ENCODE measurements around the gene HRH2. TPM values are rescaled to one million over a fixed set of nuclear protein-coding genes. Genes with fewer than 3 reads are reported as not detected.

HRH2 gene
- total and polyA plus RNA-seq, 2 experiments from 2014 or later: 12.7 to 23.3 TPM

DNA sequence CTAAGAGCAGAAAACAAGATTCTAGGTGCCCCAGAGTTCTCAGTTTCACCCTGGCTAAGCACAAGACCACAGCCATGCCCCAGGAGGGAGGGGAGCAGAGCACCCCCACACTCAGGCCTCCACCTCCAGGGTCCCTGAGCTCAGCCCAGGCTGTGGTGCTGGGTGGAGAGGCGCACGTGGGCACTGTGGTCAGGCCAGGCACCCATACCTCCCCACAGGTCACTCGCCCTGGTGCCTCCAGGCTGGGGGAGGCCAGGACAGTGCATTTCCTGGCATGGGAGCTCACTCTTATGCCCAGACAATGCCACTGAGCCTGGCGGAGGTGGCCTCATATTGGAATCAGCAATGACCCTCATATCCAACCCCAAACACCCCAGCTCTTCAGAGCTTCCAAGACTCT lies 78.8 kb downstream of the HRH2 start:
- Histone ChIP-seq H3K27me3 (no peaks in the 10 kb centered on the region), H3K4me1 (ENCODE audit: low read depth) (no peaks in the 10 kb centered on the region), H3K27ac (no peak overlapping the region), H3K4me3 (no peak overlapping the region), H3K36me3 (no peaks in the 10 kb centered on the region), H3K9me3 (ENCODE audit: low read depth) (no peaks in the 10 kb centered on the region)
- no peak for DNase-seq (ENCODE audit: low read depth in 1 of 2, low spot score in 1 of 2)
- no peak for TF ChIP-seq CTCF (IDR thresholded peaks at IDR 0.05; ENCODE audit: low read depth, low read length)

DNA sequence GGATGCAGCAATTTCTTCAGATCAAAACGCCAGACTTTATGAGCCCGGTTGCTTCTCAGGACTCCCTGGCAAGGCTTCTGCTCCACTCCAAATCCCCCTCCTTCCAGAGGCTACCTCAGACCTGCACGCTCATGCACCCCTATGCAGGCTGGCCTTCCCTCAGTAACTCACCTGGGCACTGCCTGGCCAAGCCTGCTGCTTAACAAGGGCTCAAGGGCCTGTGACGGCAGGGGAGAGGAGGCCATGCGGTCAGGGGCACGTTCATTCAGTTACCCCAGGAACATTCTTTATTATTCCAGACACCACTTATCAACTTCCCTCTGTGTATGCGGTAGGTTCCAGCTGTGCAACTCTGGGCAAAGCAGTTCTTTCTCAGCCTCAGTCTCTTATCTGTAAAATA lies 79.6 kb downstream of the HRH2 start:
- no peak for TF ChIP-seq CTCF (IDR thresholded peaks at IDR 0.05; ENCODE audit: low read depth, low read length)
- Histone ChIP-seq H3K4me1 (ENCODE audit: low read depth) (no peaks in the 10 kb centered on the region), H3K27me3 (no peaks in the 10 kb centered on the region), H3K36me3 (no peaks in the 10 kb centered on the region), H3K27ac (no peak overlapping the region), H3K4me3 (no peak overlapping the region), H3K9me3 (ENCODE audit: low read depth) (no peaks in the 10 kb centered on the region)
- DNase-seq (ENCODE audit: low read depth in 1 of 2, low spot score in 1 of 2): no peak

DNA sequence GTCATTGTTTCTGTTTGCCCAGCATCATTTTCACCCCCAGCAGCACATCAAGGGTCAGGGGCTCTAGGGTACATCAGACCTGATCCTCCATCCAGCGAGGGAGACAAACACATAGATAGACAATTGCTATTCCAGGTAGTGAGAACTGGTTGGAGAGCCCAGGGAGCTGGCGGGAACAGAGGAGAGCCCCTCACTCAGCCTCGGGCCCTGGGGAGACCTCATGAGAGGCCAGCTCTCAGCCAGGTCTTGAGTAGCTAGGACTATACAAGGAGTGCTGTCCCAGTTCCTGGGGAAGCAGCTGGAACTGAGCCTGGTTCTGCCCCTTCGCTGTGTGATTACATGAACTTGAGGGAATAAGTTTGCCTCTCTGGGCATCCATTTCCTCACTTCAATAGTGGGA lies 80.3 kb downstream of the HRH2 start:
- H3K9me3 ChIP-seq (ENCODE audit: low read depth): no peaks in the 10 kb centered on the region
- TF ChIP-seq CTCF (IDR thresholded peaks at IDR 0.05; ENCODE audit: low read depth, low read length): no peak
- H3K4me1 ChIP-seq (ENCODE audit: low read depth): no peaks in the 10 kb centered on the region
- no peak overlapping the region for H3K27ac ChIP-seq
- no peaks in the 10 kb centered on the region for H3K27me3 ChIP-seq
- H3K36me3 ChIP-seq: no peaks in the 10 kb centered on the region
- H3K4me3 ChIP-seq: no peak overlapping the region
- DNase-seq (ENCODE audit: low read depth in 1 of 2, low spot score in 1 of 2): no peak

DNA sequence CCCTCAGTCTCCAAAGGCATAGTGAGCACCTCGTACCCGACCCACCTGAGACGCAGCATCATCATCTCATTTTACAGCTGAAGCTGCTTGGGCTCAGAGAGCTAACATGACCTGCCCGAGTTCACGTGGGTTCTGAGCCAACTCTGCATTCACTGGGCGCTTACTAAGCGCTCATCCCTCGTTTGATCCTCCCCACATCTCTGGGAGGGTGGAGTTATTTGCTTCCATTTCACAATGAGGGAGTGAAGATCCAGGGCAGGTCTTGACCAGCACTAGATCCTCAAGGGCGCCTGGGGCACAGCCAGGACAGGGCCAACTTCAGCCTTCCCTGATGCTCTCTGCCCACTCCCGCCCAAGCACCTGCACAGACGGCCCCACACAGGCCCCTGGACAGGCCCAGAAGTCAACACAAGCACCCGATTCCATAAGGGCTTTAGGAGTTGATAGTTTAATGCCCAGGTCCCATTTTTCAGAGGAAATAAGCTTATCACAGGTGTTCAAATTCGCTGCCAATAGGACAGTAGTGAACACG lies 80.8 kb downstream of the HRH2 start:
- Histone ChIP-seq H3K27me3 (no peaks in the 10 kb centered on the region), H3K9me3 (ENCODE audit: low read depth) (no peaks in the 10 kb centered on the region), H3K27ac (no peak overlapping the region), H3K36me3 (no peaks in the 10 kb centered on the region), H3K4me3 (no peak overlapping the region), H3K4me1 (ENCODE audit: low read depth) (no peaks in the 10 kb centered on the region)
- no peak for TF ChIP-seq CTCF (IDR thresholded peaks at IDR 0.05; ENCODE audit: low read depth, low read length)
- no peak for DNase-seq (ENCODE audit: low read depth in 1 of 2, low spot score in 1 of 2)

GRCh38 chr5:175740014-175740413 lies 82.1 kb downstream of the HRH2 start:
- H3K27ac ChIP-seq: no peak overlapping the region
- no peaks in the 10 kb centered on the region for H3K27me3 ChIP-seq
- H3K4me3 ChIP-seq: no peak overlapping the region
- DNase-seq (ENCODE audit: low read depth in 1 of 2, low spot score in 1 of 2): no peak
- no peaks in the 10 kb centered on the region for H3K4me1 ChIP-seq (ENCODE audit: low read depth)
- H3K9me3 ChIP-seq (ENCODE audit: low read depth): no peaks in the 10 kb centered on the region
- no peaks in the 10 kb centered on the region for H3K36me3 ChIP-seq
- TF ChIP-seq CTCF (IDR thresholded peaks at IDR 0.05; ENCODE audit: low read depth, low read length): no peak

DNA sequence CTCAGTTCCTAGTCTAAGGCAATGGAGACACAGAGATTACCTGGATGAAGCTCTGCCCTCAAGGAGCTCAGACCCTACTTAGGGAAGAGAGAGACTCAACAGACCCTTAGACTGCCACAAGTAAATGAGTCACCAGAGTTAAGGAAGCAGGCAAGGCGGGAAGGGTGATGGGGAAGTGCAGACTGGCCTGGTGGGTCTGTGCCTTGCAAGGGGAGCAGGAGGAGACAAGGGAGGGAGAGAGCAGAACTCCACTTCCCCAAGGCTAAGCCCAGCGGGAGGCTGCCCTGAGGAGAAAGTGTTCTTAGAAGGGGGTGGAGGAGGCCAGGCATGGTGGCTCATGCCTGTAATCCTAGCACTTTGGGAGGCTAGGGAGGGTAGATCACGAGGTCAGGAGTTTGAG lies 83.7 kb downstream of the HRH2 start:
- Histone ChIP-seq H3K27ac (no peak overlapping the region), H3K9me3 (ENCODE audit: low read depth) (no peaks in the 10 kb centered on the region), H3K4me3 (no peak overlapping the region), H3K27me3 (no peaks in the 10 kb centered on the region), H3K4me1 (ENCODE audit: low read depth) (no peaks in the 10 kb centered on the region), H3K36me3 (no peaks in the 10 kb centered on the region)
- TF ChIP-seq CTCF (IDR thresholded peaks at IDR 0.05; ENCODE audit: low read depth, low read length): no peak
- DNase-seq (ENCODE audit: low read depth in 1 of 2, low spot score in 1 of 2): no peak
